NCI-H748 treated with DMSO at 0.1 percent for 48 hours (cell line): Measurements from ENCODE around the gene IQCF5.
"Not testable (repeated sequence)": the region's sequence is repeated elsewhere in the genome, so short reads cannot be mapped to it uniquely, and the experiment has no call there.

Experiments used
- DNase-seq: peaks from one replicate; lab custom pipeline; 2025; lab: John Stamatoyannopoulos, UW

Gene IQCF5

GRCh38 chr3:51875501-51875900 lies at the start of gene IQCF5:
IQCF5 (minus strand) TSS chr3:51875601; CDS start chr3:51875531, 70 bp downstream.
- DNase-seq: no peak

DNA sequence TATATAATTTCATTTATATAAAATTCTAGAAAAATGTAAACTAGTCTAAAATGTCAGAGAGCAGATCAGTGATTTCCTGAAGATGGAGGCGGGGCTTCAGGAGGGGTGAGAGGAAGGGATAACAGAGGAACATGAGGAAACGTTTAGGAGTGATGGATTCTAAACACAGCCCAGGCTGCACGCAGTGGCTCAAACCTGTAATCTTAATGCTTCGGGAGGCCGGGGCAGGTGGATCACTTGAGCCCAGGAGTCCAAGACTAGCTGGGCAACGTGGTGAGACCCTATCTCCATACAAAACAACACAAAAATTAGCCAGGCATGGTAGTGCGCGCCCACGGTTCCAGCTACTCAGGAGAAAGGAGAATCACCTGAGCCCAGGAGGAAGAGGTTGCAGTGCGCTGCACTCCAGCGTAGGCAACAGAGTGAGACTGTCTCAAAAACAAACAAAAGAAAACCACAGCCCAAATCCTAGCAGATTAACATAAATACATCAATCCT lies 45.7 kb upstream of the IQCF5 start:
- DNase-seq: no peak

GRCh38 chr3:51916418-51916817 lies 41.0 kb upstream of the IQCF5 start:
- DNase-seq: no peak

- DNase-seq: no peak
Observed at GRCh38 chr3:51908026-51908425, 32.6 kb upstream of the IQCF5 start.

- DNase-seq: no peak
Observed at GRCh38 chr3:51904034-51904823, 28.8 kb upstream of the IQCF5 start.

- DNase-seq: not testable (repeated sequence)
Observed at GRCh38 chr3:51902361-51902760, 27.0 kb upstream of the IQCF5 start.

- DNase-seq: not testable (repeated sequence)
Observed at GRCh38 chr3:51900043-51900442, 24.6 kb upstream of the IQCF5 start.

GRCh38 chr3:51897391-51897790 lies 22.0 kb upstream of the IQCF5 start:
- no peak for DNase-seq

DNA sequence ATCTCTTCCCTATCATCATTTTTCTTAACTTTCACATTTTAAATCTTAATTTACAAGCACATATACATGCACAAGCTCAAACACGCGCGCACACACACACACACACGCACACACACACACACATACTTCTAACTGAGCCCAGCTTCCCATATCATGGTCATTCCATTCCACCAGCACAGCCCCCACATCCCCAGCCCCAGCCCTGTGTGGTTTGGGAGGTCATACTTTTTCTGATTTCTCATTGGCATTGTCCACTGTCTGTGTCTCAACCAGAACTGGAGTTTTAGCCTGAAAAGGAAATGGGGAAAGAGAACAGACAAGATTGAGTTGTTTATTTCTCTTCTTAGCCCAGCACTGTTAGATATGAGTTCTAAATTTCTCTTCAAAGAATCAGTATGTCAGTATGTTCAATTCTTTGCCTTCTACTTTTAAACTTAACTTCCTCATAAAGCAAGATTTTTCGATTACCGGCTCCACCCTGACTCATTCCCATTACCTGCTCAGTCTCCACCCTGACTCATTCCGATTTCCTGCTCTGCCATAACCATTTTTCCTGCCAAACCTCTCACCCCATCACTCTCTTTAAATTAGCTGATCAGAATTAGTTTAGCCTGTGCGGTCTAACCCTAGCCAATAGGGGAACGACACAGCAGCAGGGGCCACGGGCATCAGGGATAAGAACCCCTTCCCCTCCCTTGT lies 21.4 kb upstream of the IQCF5 start:
- no peak for DNase-seq

DNA sequence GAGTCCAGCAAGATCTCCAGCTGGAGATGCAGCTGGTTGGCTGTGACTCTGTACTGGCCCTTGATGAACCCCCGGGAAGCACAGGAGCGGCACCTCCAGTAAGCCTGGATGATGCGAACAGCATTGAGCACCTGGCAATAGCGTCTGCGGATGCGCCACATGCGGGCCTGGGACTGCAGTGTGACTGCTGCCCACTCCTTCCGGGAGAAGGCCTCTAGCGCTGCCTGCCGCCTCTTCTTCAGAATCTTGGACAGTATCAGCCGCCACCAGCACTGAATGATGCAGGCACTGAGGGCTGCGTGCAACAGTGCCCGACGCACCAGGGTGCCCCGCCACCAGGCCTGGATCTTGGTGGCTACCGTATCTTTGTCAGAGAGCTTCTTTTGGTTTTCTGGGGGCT lies 19.5 kb upstream of the IQCF5 start:
- no peak for DNase-seq

DNA sequence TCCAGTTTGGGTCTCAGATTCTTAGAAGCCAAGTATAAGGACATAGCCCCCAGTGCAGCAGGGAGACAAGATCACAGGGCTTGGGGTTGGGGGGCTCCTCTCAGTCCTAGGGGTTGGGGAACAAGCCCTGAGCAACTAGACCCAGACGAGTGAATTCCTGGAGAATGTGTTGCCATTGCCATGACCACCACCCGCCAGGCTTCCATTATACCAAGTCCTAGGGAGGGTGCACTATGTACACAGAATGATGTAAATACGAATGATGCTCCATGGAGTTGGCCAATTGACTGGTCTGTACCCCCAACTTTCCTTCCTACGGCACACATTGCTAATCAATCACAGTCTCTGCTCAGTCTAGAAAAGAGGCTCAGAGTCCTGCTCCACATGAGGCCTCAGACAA lies 19.0 kb upstream of the IQCF5 start:
- DNase-seq: no peak

GRCh38 chr3:51891242-51892039 lies 16.0 kb upstream of the IQCF5 start:
- DNase-seq: no peak

DNA sequence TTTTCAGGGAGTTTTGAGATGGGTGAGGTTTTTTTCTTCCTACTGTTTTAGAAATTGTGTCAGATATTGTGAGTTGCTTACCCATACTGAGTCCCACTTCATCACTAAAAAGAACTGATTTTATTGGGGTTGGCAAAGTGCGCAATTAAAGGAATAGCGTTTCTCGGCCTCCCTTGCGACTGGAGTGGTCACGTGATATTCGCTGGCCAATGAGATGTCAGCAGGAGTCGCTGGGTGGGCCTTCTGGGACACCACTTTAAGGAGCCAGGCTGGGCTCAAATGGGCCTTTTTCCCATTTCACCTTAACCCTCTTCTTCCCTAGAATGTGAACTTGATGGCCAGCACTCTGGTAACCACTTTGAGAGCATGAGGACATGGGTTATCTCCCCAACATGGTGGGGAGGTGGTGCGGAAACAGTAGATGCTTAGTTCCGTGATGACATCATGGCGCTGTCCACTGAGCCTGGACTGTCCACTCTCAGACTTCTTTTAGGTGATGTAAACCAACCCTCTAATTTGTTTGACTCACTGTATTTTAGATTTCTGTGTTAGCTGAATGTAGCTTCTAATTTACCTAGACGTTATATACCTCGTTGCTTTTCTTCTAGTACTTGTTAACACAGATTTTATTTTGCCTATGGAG lies 13.2 kb upstream of the IQCF5 start:
- no peak for DNase-seq

GRCh38 chr3:51887620-51888019 lies 12.2 kb upstream of the IQCF5 start:
- no peak for DNase-seq

GRCh38 chr3:51886447-51886846 lies 11.0 kb upstream of the IQCF5 start:
- DNase-seq: no peak

- DNase-seq: no peak
Observed at GRCh38 chr3:51879937-51880336, 4.5 kb upstream of the IQCF5 start.

DNA sequence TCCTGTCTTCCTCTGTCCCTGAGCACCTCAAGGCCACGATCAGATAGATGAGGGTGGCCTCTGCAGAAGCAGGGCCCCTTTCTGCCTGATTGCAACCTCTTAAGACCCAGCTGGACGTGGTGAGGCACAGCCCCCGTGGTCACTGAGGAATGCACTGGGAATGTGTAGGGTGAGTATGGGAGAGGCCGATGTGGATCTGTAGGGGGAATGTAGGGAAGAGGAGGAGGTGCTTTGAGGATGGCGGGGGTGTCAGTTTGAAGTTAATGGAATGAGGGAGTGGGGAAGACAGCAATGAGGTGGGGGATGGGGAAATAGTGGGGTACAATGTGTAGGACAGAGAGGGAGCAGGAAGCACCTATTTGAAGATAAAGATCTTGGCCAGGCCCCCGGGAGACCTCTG lies 785 bp upstream of the IQCF5 start:
- no peak for DNase-seq

DNA sequence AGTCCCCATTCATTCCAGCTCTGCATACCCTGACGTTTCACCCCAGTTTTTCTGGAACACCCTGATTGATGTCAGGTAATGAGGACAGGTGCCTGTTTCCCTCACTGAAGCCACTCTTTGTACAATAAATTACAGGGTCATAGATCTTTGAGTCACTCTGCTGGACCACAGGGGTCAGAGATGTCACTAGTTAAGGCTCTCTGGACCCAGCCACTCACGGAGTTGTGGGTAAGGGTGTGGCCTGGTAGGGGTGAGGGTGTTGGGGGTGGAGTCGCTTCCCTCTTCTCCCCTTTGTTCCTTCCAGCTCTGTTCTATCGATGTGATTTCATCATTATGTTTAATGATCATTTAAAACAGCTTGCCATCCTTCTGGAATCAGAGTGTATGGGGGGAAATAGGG lies 512 bp downstream of the IQCF5 start:
- DNase-seq: no peak

GRCh38 chr3:51874411-51874810 lies 990 bp downstream of the IQCF5 start:
- DNase-seq: no peak

DNA sequence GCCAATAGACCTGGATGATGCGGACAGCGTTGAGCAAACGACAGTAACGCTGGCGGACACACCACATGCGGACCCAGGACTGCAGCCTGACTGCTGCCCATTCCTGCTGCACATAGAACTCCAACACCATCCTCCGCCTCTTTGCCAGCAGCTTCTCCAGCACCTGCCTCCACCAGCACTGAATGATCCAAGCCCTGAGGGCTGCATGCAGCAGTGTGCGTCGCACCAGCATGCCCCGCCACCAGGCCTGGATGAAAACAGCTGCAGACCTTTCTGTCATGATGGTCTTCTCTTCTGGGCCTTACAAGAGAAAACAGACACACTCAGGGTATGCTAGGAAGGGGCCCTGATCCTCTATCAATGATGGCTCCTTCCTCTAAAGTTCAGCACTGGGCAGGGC lies 1.5 kb downstream of the IQCF5 start:
- DNase-seq: no peak

DNA sequence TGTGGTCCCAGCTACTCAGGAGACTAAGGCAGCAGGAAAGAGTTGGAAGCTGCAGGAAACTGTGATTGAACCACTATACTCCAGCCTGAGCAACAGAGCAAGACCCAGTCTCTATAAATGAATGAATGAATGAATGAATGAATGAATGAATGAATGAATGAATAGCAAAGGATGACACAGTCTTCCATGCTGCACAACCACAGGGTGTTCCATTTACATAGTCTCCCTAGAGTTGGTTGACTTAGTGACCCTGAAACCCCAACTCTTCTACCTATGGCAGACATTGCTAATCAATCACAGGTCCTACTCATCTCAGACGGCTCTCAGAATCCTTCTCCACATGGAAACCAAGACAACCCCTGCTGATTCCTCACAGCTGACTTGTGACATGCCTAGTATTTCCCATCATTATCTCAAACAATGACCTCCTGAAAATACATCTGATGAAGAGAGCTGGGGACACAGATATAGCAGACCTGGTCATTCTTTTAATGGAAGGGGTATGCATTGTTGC lies 2.1 kb downstream of the IQCF5 start:
- DNase-seq: no peak

DNA sequence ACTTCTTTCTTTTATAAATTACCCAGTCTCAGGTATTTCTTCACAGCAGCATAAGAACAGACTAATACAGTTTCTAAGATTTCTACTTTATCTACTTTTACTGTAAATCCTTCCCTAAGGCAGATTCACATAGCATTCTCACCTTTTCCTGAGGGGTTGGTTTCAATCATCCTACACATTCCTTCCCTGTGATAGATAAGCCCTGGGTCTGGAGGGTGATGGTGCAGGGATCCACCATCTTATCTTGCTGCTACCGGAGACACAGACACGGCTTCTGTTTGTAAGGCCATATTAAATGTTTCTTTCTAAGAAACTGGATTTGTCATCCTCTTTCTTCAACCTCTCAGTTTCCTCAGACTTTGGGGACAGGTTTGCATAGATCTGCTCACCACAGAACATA lies 6.1 kb downstream of the IQCF5 start:
- no peak for DNase-seq
